ENCODE data around the gene MRTO4.
"Not testable (repeated sequence)": the region's sequence is repeated elsewhere in the genome, so short reads cannot be mapped to it uniquely, and the experiment has no call there.

The MRTO4 gene

GRCh38 chr1:19251305-19252196 is at the start of gene MRTO4, which contains the start of gene EMC1:
Gene MRTO4, plus strand, starts transcription at chr1:19251805. Its CDS starts 31 bp downstream, at chr1:19251836.
Gene EMC1, minus strand, starts transcription at chr1:19251524. Its CDS starts 15 bp downstream, at chr1:19251509.
- DNase-seq = peak; percentile 90

GRCh38 chr1:19202396-19202795 is 49.2 kb upstream of the MRTO4 start:
- DNase-seq = no peak

- no peak for DNase-seq
Measured at GRCh38 chr1:19203440-19203839, 48.2 kb upstream of the MRTO4 start.

- no peak for DNase-seq
Measured at GRCh38 chr1:19204446-19205266, 46.9 kb upstream of the MRTO4 start.

GRCh38 chr1:19205403-19205802 is 46.2 kb upstream of the MRTO4 start:
- no peak for DNase-seq

GRCh38 chr1:19205845-19206244 is 45.8 kb upstream of the MRTO4 start:
- DNase-seq = no peak

GRCh38 chr1:19206947-19207346 is 44.7 kb upstream of the MRTO4 start:
- DNase-seq = no peak

GRCh38 chr1:19208710-19209438 is 42.7 kb upstream of the MRTO4 start:
- no peak for DNase-seq

GRCh38 chr1:19209439-19209989 is 42.1 kb upstream of the MRTO4 start:
- no peak for DNase-seq

- peak; percentile 86 for DNase-seq
Measured at GRCh38 chr1:19209990-19210771, 41.4 kb upstream of the MRTO4 start, which contains the start of gene UBR4. Gene UBR4, minus strand, starts transcription at chr1:19210266. Its CDS starts 18 bp downstream, at chr1:19210248.

- no peak for DNase-seq
Measured at GRCh38 chr1:19210772-19211549, 40.6 kb upstream of the MRTO4 start.

- DNase-seq = no peak
Measured at GRCh38 chr1:19212167-19212566, 39.4 kb upstream of the MRTO4 start.

- no peak for DNase-seq
Measured at GRCh38 chr1:19213580-19213979, 38.0 kb upstream of the MRTO4 start.

GRCh38 chr1:19216585-19216984 is 35.0 kb upstream of the MRTO4 start:
- not testable (repeated sequence) for DNase-seq

GRCh38 chr1:19219451-19219850 is 32.2 kb upstream of the MRTO4 start:
- no peak for DNase-seq

- DNase-seq = no peak
Measured at GRCh38 chr1:19220080-19220846, 31.3 kb upstream of the MRTO4 start.

GRCh38 chr1:19220991-19221390 is 30.6 kb upstream of the MRTO4 start:
- DNase-seq = no peak

- no peak for DNase-seq
Measured at GRCh38 chr1:19222573-19222972, 29.0 kb upstream of the MRTO4 start.

GRCh38 chr1:19222979-19223824 is 28.4 kb upstream of the MRTO4 start:
- DNase-seq = no peak
